Stimulated activated CD8-positive, alpha-beta memory T cell treated with anti-CD3 and anti-CD28 coated beads, Interleukin-12 subunit alpha, Interleukin-12 subunit beta, amount 100 ng/mL, for 4 hours (primary cell): ENCODE data around the gene GCC2.
"Not testable (repeated sequence)": the region's sequence is repeated elsewhere in the genome, so short reads cannot be mapped to it uniquely, and the experiment has no call there.

Experiments
- DNase-seq: peaks from one replicate; pipeline ENCODE4 v3.0.0-alpha.2; 2020; ENCODE audit warnings: low read depth

Gene GCC2

GRCh38 chr2:108444941-108445840 lies 3.8 kb upstream of the GCC2 start:
- no peak for DNase-seq

- DNase-seq, result no peak
These were observed 2.3 kb upstream of the GCC2 start for GRCh38 chr2:108446703-108447102.

DNA sequence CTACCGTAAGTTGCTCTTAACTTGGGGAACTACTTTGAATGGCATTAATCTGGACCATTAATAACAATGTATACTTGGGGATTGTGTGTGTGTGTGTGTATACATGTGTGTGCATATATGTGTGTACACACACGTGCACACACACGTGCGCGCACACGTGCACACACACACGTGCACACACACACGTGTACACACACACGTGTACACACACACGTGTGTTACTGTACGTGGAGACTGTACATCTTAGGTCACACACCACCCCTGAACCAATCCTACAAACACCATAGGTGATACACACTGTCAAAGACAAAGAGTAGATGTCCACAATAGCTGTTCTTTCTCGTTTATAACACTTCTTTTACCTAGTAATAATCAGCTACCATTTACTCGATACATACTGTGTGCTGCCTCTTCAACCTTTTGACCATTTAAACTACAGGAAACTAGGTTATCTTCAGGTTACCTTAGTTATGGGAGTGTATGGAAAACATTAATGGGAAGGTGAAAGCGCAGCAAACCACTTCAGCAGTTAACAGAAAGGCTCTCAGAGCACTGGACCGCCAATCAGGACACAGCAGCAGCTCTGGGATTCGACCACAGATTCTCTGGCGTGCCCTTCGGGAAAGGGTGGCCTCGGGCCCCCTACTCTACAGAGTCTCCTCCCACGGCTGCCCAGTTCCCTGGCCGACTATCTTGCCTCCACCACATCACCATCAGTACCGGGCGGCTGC lies 894 bp upstream of the GCC2 start:
- DNase-seq, result peak; percentile 4

DNA sequence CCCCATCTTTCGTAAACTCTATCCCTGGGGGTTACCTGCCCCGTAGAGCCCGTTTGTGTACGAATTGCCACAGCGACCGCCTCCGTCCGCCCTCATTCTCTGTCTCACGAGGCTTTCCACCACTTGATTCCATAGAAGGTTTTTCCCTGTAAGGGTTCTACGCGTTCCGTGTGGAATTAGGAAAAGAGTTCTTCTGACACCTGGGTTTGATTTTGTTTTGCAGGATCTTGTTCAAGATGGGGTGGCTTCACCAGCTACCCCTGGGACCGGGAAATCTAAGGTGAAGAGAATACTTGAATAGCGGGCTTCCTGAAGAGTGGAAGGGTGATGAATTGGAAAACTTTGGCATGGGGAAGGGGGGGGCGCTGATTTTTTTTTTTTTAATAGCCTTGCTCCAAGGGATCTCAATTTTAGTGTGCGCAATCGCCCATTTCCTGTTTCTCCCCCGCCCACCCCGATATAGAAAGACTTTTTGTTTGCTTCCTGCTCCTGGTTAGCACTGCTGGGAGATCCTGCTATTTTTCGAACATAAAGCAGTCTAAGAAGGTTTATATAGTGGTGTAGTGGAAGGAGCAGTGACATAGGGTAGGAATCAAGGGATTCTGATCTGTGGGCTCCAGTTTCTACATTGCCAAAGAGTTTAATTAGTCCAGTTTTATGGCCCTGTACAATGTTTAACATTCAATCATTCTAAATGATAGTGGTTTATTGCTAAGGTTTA lies 564 bp downstream of the GCC2 start:
- no peak for DNase-seq

- DNase-seq, result no peak
These were observed 1.9 kb downstream of the GCC2 start for GRCh38 chr2:108450863-108451262.

GRCh38 chr2:108451976-108452375 lies 3.0 kb downstream of the GCC2 start:
- DNase-seq, result no peak

DNA sequence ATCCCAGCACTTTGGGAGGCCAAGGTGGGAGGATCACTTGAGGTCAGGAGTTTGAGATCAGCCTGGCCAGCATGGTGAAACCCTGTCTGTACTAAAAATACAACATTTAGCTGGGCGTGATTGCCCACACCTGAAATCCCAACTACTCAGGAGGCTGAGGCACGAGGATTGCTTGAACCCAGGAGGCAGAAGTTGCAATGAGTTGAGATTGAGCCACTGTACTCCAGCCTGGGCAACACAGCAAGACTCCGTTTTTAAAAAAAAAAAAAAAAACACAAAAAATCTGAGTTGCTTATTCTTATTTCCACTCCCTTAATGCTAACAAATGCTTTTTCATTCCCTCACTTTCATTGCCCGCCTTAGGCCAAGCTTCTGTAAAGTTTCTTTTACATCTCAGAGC lies 4.5 kb downstream of the GCC2 start:
- not testable (repeated sequence) for DNase-seq

DNA sequence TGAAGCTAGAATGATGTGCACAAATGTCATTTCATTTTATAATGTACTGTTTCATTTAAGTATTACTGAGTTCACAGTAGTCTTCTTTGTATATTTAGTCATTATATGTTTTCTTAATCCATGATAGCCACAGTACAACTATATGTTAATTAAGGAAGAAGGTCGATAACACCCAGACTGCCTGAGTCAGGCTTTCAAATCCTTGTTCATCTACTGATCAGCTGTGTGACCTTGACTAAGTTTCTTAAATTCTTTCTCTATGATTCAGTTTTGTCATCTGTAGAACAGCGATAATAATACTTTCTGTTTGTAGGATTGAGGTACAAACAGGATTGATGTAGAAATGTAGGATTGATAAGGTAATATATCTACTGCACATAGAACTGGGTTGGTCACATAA lies 5.4 kb downstream of the GCC2 start:
- no peak for DNase-seq

- no peak for DNase-seq
These were observed 6.6 kb downstream of the GCC2 start for GRCh38 chr2:108455571-108455970.

GRCh38 chr2:108458082-108458481 lies 9.1 kb downstream of the GCC2 start:
- no peak for DNase-seq

DNA sequence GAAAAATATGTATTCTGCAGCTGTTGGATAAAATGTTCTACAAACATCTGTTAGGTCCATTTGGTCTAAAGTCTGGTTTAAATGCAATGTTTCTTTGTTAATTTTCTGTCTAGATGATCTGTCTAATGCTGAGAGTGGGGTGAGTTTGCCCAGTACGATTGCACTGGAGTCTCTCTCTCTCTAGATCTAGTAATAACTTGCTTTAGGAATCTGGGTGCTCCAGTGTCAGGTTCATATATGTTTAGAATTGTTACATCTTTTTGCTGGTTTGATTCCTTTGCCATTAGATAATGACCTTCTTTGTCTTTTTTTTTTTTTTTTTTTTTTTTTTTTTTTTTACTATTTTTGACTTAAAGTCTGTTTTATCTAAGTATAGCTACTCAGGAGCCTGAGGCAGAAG lies 10.4 kb downstream of the GCC2 start:
- DNase-seq, result no peak

DNA sequence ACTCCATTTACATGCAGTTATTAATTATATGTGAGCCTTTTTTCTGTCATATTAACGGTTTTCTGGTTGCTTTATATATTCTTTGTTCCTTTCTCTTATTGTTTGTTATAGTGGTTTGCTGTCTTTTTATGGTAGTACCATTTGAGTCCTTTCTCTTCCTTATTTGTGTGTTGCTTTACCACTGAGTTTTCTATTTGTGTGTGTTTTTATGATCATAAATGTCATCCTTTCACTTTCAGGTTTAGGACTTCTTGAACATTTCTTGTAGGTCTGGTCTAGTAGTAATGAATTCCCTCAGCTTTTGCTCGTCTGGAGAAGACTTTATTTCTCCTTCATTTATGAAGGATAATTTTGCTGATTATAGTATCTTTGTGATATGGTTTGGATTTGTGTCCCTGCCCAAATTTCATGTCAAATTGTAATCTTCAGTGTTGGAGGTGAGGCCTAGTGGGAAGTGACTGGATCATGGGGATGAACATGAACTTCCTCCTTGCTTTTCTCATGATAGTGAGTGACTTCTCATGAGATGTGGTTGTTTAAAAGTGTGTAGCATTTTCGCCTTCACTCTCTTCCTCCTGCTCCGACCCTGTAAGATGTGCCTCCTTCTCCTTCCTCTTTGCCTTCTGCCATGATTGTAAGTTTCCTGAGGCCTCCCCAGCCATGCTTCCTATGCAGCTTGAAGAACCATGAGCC lies 11.5 kb downstream of the GCC2 start:
- no peak for DNase-seq

DNA sequence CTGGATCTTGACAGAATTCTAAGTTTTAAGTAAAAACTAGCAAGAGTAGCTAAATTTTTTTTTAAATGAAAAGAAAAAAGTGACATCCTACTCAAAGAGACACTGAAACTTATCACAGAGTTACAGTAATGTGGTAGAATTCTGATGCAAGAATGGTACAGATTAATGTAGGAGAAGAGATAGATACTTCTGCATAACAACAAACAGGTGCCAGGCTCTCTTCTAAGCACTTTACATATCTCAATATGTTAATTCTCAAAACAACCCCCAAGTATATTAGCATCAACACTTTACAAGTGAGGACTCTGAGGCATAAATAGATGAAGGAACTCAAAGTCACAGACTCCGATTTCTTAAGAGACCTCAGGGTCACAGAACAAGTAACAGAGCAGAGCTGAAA lies 28.1 kb downstream of the GCC2 start:
- no peak for DNase-seq

DNA sequence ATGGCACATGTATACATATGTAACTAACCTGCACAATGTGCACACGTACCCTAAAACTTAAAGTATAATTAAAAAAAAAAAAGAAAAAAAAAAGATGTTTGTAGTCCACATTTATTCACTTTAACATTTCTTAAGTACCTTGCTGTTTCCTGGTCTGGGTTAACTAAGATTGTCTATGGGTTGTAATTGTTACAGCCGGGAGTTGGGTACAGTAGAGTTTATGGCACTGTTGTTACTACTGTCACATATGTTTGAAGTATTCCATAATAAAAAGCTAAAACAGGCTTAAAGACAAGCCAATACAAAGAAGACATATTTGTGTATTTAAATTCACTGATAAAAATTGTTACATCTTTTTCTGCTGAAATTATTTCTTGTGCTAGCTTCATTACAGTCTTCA lies 36.2 kb downstream of the GCC2 start:
- no peak for DNase-seq

DNA sequence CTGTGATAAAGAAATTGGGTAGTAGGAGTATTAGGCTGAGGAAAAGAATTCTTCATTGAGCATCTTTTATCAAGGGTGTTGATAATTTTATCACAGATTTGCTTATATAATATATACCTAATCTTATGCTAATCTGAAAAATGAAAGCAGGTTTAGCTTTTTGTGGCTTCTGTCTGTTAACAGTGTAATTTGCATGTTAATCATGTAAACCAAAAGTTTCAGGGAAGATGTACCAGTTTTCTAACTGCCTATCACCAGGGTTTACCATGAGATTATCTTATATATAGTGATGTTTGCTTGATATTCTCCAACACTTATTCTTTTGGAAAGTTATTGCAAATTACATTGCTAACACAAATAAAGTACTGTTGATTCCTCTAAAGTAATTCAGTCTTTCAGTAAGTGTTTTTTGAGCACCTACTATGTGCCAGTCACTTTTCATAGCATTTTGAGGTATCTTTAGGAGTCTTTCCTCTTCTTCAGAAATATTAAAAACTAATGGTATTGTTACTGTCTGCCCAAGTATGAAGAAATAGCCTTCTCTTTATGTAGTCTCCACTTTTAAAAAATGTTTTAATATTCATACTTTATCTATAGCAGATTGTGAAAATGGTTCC lies 41.6 kb downstream of the GCC2 start:
- no peak for DNase-seq

GRCh38 chr2:108491848-108492247 lies 42.8 kb downstream of the GCC2 start:
- DNase-seq, result no peak

- DNase-seq, result no peak
These were observed 43.4 kb downstream of the GCC2 start for GRCh38 chr2:108492364-108492763.

GRCh38 chr2:108496167-108496566 lies 47.2 kb downstream of the GCC2 start:
- DNase-seq, result not testable (repeated sequence)

- not testable (repeated sequence) for DNase-seq
These were observed 58.6 kb downstream of the GCC2 start for GRCh38 chr2:108507620-108508019.

DNA sequence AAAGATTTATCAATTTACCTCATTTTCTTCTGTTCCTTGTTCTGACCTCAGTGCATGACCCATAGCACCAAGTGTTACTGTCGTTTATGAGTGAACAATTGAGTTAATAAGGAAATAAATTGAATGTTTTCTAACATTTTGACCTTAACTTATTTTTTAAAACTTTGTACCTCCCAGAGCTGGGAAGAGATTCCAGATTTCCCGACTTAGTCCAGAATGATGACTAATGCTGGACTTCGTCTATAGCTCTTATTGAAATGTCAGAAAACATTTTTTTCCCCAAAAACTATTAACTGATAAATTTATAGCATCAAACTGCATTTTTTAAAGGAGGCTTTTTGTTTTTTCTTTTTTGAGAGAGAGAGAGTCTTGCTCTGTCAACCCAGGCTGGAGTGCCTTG lies 63.4 kb downstream of the GCC2 start:
- not testable (repeated sequence) for DNase-seq

GRCh38 chr2:108514478-108514877 lies 65.5 kb downstream of the GCC2 start:
- DNase-seq, result not testable (repeated sequence)

DNA sequence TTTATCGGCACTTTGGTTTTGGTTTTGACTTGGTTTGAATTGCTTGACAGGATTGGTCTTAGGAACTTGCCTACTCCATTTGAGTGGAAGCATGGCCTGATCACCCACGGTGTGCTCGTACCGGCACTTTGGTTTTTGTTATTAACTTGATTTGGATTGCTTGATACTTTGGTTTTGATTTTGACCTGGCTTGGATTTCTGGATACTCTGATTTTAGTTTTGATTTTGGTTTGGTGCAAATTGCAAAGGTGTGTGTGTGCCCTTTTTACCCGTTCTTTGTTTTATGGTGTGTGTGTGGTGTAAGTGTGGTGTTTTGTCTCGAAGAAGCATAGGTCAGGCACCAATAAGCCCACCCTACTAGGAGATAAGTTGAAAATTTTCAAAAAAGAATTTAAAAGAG lies 75.7 kb downstream of the GCC2 start:
- not testable (repeated sequence) for DNase-seq
